GM21825 (cell line): Measurements from ENCODE around the gene MXD4.
"Not testable (repeated sequence)": the region's sequence is repeated elsewhere in the genome, so short reads cannot be mapped to it uniquely, and the experiment has no call there.

Experiments
- ATAC-seq: cut with Tn5 transposase; IDR thresholded peaks from one replicate; pipeline ENCODE4 v1.9.1; 2021; ENCODE audit warnings: mild to moderate bottlenecking, moderate library complexity; ENCODE audit not compliant: unreplicated experiment

The MXD4 gene

DNA sequence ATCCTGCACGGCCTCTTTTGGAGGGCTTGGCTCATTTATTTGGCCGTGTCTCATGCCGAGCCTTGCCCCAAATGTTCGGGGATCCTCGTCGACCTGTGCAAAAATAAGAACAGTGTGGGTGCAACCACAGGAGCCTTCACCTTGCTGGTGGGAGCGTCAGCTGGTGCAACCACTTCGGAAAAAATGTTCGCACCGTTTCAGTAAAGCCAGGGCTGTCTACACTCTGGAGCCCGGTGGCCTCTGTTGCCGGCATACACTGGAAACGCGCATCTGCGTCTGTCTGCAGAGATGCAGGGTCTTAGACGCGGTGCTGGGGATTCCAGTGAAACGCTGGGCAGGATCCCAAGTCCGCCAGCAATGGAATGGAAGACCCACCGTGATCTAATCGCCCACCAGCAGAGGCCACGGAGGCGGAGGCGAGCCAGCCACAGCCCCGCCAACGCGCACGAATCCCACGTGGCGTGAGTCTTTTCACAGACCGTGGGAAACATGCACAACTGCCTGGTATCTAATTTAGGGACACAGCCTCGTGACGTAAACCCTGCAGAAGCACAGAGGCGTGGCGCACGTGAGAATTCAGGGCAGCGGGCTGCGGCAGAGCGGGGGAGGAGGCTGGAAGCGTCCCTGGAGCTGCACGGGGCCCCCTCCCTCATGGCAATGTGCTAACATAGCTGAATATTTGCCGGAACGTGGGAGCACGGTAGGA lies 13.8 kb upstream of the MXD4 start:
- ATAC-seq, result no peak

DNA sequence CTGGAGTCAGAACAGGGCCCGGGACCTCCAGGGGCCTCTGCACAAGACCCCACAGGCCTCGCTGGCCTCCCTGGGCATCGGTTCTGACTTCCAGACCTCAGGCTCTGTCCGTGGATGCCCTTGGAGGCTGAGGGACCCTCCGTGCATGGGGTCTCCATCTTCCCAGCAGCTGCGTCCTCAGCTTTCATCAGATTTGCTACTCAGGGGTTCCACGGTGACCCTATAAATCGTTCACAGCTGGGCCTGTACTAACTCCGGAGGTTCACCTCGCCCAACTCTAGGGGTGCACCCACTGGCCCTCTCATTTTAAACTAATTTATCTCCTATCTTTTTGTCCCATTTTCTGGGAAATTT lies 13.1 kb upstream of the MXD4 start:
- not testable (repeated sequence) for ATAC-seq

DNA sequence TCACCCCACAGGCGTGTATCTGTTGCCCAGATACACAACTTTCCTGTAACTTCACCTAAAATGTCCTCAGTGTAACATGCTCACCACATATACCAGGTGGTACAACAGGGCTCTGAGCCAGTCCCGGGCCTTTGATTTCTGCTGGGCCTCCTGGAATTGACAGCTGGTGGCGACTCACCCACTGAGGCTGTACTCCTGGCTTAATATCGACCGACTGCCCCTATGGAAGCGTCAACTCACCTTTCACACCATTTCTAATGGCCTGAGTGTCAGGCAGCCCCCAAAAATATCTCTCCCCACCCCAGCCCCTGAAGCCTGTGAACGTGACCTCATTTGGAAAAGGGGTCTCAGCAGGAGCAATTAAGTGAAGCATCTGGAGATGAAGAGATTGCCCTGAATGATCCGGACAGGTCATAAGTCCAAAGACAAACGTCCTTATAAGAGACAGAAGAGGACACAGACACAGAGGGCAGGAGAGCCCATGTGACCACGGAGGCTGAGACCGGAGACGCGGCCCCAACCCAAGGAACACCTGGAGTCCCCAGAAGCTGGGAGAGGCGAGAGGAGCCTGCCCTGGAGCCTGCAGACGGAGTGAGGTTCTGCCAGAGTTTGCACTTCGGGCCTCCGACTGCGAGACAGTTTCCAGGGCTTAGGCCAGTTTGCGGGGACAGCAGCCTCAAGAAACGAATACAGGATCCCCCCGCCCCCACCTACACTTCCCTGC lies 12.6 kb upstream of the MXD4 start:
- no peak for ATAC-seq

DNA sequence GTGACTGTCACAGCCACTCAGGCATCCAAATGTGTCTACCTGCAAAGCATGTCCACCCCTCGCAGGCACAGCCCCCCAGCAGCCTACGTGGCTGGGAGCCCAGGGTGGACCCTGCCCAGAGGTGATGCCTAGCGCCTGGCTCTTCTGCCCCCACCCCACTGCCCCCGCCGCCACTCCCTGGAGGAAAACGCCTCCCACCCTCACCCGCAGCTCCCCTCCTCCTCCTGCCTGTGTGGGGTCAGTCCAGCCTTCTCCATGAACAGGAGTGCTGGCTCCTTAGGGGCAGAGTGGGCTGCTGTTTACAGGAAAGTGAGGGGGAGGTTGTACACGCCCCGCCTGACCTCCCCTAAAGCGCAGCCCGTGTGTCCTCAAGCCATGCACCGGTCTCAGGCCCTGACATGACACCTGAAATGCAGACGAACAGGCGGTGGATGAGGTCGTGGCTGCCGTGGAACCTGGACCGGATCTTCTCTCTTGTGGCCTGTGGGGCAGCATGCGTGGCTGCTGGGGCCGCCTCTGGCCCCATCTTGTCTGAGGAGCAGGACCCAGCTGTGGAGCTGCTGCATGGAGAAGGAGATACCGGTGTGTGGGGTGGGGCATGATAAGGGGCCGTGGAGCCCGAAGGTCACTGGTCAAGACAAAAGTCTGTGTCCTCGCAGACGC lies 11.9 kb upstream of the MXD4 start:
- no peak for ATAC-seq

DNA sequence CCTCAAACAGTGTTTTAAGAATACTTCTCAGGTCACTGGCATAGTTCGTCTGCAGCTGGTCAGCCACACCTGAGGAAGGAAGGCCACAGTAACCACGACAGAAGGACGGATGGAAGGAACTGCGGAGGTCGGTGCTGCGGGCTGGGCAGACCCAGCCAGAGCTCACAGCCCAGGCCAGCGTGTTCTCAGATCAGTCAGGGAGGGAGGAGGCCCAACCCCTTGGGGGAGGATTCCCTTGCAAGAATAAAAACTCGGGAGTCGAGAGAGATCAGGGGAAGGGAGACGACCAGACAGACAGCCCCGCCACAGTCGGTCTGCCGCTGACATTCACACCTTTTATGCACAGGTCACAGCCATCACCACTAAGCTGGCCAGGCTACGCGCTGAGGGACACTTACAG lies 11.3 kb upstream of the MXD4 start:
- no peak for ATAC-seq

DNA sequence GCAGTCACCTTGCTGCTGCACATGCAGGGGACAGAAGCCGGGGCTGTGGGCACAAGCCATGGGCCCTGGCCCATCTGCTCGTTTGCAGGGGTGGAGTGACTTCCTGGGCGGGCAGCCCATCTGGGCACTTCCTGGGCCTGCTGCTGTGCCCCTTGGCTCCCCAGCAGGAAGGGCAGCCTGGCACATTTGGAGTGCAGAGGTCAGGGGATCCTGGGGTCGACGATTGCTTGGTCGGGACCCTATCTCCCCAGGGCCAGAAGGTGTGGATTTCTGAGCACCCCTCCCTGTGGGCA lies 10.9 kb upstream of the MXD4 start:
- no peak for ATAC-seq

DNA sequence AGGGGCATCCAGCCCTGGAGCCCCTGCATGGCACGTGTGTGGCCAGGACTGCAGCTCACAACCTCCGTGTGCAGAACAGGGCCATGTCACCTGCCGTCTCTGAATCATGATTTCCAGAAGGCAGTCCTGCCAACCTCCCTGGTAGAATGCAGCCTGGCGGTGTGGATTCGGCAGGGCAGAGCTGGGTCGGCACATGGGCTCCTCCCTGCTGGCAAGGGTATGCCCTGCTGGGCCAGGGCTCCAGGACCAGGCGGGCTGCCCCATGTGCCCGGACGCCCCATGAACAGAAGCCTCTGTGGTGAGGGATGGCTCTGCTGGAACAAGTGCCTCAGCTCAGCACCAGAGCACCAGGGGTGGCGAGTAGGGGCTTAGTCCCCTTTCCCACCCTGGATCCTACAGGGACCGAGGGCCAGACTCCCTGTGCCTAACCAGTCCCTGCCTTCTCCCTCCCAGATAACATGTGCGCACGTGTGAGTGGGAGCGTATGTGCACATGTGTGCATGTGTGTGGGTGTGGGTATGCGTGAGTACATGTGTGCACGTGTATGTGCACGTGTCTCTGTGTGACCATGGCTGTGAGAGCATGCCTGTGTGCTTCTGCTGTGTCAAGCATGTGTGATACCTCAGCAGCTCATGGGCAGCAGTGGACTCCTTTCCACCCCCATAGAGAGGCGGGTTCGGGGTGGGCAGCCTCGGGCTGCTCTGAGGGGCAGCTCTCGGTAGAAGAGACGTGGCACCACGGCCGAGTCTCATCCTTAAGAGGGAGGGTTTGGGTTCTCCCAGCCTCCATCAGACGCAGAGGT lies 10.3 kb upstream of the MXD4 start:
- ATAC-seq, result no peak

DNA sequence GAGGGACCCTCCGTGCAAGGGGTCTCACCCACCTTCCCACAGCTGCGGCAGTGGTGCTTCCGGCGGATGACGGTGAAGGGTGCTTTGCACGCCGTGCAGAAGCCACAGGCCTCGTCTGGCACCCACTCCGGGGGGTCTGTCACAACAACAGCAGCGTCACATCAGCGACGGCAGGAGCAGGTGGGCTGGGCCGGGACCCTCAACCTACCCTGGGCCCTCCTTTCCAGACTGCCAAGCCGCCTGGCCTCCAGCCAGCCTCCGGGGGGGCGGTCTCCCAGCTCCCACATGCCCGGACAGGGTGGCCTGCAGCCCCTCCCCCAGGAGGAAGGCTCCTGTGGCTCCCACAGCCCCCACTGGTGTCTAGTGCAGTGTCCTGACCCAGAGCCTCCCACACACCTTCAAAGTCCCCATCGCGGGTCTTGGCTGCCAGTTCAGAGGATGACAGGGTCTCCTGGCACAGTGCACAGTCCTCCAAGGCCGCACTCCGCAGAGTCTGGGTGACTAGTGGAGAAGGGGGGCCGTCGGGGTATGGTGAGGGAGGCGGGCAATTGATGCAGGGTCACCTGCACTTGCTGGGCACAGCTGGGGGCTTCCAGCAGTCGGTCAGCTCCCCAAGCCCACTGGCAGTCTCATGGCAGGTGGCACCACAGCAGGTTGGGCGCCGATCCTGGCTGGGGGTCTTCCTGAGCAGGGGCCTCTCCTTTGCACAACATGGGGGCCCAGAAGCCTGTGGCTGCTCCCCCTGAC lies 9.5 kb upstream of the MXD4 start:
- ATAC-seq, result no peak

DNA sequence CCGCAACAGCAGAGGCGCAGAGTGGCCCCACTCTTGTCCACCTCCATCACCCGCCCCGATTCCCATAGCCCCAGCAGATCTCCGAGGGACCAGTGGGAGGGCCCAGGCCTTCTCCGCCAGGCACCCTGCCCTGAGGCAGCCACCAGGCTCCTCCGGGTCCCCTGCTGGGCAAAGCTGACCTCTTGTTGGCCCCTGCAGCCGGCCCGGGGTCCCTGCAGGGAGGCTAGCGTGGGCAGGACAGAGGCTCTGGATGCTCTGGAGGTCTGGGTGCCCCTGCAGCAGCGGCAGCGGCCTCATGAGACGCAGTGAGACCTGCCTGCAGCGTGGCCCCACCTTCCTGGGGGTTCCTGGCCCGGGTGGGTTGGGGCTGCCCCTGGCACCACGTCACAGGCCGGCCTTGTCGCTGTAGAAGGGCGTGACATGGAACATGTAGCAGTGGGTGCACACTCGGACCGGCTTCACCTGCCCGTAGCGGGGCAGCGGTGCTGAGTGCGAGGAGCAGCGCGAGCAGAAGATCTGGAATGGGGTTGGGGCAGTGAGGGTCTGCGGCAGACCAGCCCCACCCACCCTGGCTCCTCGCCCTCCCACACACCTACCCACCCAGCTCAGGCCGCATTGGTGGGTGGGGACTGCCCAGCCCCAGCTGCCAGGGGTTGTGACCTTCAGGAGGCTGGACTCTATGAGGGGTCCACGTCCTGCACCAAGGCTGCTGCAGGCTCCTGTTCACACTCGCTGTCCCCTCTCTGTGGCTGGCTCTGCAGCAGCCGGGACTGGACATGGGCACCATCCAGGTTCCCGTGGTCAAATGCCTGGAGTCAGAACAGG lies 8.6 kb upstream of the MXD4 start:
- no peak for ATAC-seq

DNA sequence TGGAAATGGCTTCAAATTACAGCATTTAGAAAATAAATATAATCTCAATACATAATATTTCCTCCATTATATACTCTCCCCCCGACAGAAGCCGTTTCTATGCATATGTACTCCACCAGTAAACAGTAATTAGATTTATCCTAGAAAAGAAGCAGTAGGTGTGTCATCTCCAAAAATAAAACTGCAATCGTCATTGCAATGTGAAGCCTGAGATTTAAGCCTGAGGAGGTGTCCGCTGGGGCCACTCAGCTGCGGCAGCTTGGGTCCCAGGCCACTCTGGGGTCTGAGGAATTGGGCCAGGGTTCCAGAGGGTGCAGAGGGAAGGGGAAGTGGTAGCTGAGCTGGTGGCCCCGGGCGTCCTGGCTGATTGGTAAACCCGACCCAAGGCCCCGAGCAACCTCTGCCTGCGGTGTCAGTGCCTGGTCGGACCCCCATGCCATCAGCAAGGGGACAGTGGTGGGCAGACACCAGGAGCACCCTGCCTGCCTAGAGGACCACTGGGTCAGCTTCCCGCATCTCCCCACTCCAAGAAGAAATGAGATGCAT lies 7.8 kb upstream of the MXD4 start:
- ATAC-seq, result no peak

DNA sequence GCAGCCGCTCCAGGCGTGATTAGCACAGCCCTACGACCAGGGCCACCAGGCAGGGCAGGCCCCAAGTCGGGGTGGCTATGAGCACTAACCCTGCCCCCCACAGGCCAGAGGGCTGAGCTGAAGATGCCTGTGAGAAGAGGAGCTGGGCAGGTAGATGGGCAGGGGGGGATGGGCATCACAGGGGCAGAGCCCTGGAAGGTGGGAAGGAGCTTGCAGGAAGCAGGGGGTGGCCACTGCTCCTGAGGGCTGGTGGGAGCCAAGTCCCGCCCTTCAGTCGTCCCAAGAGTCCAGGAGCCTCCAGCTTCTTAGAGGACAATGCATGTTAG lies 7.3 kb upstream of the MXD4 start:
- ATAC-seq, result no peak

DNA sequence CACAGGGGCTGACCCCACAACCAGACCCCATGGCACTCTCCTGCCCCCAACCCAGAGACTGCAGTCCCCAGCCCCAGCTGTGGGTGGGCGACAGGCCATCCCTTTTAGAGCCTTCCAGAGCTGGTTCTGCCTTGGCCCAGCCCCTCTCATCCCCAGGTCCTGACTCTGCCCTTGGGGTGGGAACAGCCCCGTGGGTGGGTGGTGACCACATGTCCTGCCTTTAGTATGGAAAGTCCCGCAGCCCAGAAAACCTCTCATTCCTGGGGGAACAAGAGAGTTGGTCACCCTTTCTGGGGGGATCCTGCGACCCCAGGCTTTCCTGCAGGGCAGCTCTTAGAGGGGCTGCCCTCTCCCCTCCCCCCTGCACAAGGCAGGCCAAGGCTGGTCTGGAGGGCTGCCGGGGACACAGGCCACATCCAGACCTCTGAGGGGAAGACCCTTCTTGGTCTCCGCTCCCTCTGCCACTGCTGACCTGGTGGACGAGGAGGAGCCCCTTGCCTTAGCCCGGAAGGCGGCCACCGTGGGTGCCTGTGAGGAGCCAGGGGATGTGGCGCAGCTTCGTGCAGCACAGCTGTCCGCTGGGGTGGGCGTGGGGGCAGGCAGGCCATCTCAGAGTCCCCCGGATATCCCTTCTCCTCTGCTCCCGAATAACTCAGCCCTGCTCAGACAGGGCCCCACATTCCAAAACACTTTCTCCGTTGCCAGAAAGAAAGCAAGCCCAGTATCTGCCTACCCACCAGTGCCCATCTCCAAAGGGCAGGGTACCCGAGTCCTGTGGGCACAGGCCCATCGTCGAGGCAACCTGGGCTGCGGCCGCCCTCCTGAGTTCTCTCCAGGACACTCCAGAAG lies 6.7 kb upstream of the MXD4 start:
- no peak for ATAC-seq

DNA sequence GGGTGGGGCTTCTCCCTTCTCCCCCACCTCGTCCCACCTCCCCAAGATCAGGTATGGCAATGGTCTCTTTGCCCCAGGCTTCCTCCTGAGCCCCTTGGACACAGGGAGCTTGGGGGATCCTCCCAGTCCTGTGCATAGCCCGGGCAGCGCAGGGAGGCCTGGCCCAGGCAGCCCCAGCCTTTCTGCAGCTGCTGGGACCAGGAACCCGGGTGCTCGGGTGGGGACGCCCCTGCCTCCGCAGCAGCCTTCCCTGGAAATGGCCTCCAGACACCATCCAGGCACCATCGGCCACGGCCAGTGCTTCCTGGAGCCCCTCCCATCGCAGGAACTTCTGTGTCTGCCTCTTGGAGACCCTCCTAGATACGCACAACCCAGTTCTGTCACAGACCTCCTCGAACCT lies 5.9 kb upstream of the MXD4 start:
- ATAC-seq, result no peak

DNA sequence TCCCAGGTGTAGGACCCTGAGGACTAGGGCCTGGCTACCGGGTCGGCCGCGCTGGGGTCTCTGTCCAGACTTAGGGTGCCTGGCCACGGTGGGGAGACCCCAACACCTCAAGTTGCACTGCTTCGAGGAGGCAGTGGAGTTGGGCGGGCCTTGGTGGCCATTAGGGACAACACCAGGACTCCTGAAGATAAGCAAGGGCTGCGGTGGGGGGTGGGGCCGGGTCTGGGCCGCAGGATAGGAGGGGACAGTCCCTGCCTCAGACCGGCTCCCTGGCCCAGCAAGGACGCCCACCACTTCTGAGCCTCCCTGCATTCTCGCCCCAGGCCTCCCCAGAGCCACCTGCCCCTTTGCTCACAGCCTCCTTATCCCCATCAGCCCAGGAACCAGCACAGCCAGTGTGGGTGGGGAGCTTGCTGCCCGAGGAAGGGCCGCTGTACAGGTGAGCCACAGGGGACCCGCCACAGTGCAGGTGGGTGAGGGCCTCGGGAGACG lies 5.5 kb upstream of the MXD4 start:
- no peak for ATAC-seq

DNA sequence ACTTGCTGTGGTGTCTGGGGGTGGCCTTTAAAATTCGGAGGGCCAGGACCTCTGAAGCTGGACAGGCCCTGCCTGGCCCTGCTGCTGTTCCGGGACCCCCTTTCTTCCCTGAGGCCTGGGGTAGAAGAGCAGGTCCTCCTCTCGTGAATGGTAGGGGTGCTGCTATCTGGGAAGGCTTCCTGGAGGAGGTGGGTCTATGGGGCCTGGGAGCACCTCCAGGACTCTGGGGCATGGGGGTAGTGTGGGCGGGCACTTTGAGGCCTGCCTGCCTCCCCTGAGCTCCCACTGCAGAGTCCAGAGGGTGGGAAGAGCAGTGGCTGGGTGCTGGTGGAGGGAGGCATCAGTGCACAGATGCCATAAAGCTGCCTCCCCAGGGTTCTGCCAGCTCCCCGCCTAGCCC lies 4.9 kb upstream of the MXD4 start:
- no peak for ATAC-seq

DNA sequence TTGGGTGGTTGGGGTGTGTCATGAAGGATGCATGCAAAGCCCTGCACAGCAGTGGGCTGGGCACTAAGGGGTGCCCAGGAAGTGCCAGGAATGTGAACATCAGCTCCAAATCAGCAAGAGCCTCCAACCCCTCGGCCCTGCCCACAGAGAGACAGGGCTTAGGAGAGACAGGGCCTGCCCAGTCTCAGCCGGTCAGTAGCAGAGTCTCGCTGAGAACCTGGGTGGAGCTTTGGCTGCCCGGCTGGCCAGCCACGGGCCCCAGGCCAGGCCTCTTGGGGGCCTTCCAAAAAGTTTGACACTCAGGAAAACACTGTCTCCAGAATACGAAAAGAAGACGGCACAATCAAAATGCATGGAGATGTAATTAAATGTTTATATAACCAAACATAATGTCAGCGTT lies 4.3 kb upstream of the MXD4 start:
- no peak for ATAC-seq

DNA sequence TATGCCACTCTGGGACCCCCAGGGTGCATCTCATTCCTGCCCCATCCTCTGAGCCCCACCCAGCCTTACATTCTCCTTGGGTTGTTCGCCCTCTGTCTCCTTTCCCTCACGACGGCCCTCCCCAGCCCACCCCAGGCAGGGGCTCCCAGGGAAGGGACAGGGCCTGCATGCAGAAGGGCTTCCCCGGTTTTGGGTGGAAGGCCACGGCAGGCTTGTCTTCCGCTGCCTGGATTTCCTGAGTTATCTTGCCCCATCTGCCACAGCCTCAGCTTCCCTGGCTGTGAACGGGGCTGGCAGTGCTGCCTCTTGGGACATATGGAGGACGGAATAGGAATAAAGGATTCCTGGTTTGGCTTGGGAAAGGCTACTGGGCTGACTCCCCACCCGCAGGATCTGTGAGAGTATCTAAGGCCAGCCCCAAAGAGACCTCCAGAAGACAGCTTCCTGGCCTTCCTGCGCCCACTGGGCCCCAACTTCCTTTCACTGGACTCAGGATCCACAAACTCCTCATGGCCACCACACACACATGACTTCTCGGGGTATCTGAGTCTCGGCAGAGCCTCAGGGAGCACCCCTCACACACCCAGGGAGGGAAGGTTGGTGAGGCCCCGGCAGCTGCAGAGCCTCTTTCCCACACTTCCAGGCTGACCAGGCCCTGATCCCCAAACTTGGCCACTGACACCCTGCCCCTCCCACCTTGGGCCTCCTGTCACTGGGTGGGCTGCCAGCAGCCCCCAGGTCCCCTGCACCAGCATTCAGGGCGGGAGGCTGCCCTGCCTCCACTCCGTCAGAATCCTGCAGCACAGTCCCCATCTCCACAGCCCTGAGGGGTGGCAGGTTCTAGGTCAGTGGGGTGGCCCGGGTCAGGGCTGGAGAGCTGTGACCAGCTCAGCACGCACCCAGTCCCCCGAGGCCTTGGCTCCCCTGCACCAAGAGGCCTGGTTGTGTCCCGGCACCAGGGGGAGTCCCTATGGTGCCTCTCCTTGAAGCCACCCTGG lies 3.5 kb upstream of the MXD4 start:
- no peak for ATAC-seq
